HEK293 (cell line): Measurements from ENCODE around the gene ZC3H18.

Source experiments
- CTCF ChIA-PET: fragments of 350-600 bp; formaldehyde crosslinking; extraction: SDS; loops from one replicate; lab custom pipeline; 2021; ENCODE audit warnings: antibody characterized with exemption; lab: Yijun Ruan, JAX
- POLR2A ChIA-PET: fragments of 300-600 bp; formaldehyde crosslinking; extraction: SDS; loops from one replicate; lab custom pipeline; 2020; ENCODE audit warnings: antibody characterized with exemption, inconsistent platforms; lab: Yijun Ruan, JAX
- H3K27ac ChIP-seq: fragments of 200-500 bp; sonication (Bioruptor generic); 2 replicates; pipeline ENCODE4 v1.5.1; 2014; ENCODE audit warnings: low read depth, low read length, control low read depth, inconsistent platforms; ENCODE audit errors: extremely low read depth
- H3K36me3 ChIP-seq, 2 experiments: fragments of 200-500 bp in 1 of 2; sonication (Bioruptor generic) in 1 of 2; 1 replicate in 1 of 2; 2 replicates in 1 of 2; pipeline ENCODE4 v1.5.1; 2014 to 2017; ENCODE audit warnings: inconsistent platforms in 2 of 2, low read length in 2 of 2; ENCODE audit not compliant: control insufficient read depth in 2 of 2, insufficient read depth in 1 of 2
- H3K4me1 ChIP-seq: fragments of 200-500 bp; sonication (Bioruptor generic); 2 replicates; pipeline ENCODE4 v1.5.1; 2014; ENCODE audit warnings: mild to moderate bottlenecking, low read length, inconsistent platforms; ENCODE audit not compliant: control insufficient read depth, insufficient read depth
- H3K4me3 ChIP-seq: 2 replicates; pipeline ENCODE4 v1.5.1; 2011; ENCODE audit warnings: low read depth, mild to moderate bottlenecking, control low read depth, low read length, moderate library complexity
- H3K9me3 ChIP-seq: fragments of 200-500 bp; sonication (Bioruptor generic); 2 replicates; pipeline ENCODE4 v1.5.1; 2014; ENCODE audit warnings: low read depth, low read length, inconsistent platforms; ENCODE audit not compliant: control insufficient read depth, insufficient read depth
- EGR2 ChIP-seq: fragments of 450-650 bp; formaldehyde crosslinking; IDR thresholded peaks from 2 replicates; pipeline ENCODE4 v1.5.1; 2016; ENCODE audit warnings: low read depth, missing biosample characterization, missing genetic modification characterization
- KLF9 ChIP-seq: fragments of 450-650 bp; formaldehyde crosslinking; IDR thresholded peaks from 2 replicates; pipeline ENCODE4 v1.5.1; 2016; ENCODE audit warnings: missing biosample characterization, missing genetic modification characterization, low read depth
- PATZ1 ChIP-seq: fragments of 450-650 bp; formaldehyde crosslinking; IDR thresholded peaks from 2 replicates; pipeline ENCODE4 v1.5.1; 2016; ENCODE audit warnings: missing biosample characterization, missing genetic modification characterization
- REPIN1 ChIP-seq: fragments of 450-650 bp; formaldehyde crosslinking; IDR thresholded peaks from 2 replicates; pipeline ENCODE4 v1.5.1; 2017; ENCODE audit warnings: missing biosample characterization, missing genetic modification characterization, low read depth
- SCRT1 ChIP-seq: fragments of 450-650 bp; formaldehyde crosslinking; IDR thresholded peaks from 2 replicates; pipeline ENCODE4 v1.5.1; 2016; ENCODE audit warnings: missing biosample characterization, missing genetic modification characterization, borderline replicate concordance
- ZBTB26 ChIP-seq: fragments of 450-650 bp; formaldehyde crosslinking; optimal IDR thresholded peaks from 2 replicates; pipeline ENCODE3; 2016; ENCODE audit warnings: missing biosample characterization, mild to moderate bottlenecking, missing genetic modification characterization
- ZFHX2 ChIP-seq: fragments of 450-650 bp; formaldehyde crosslinking; conservative IDR thresholded peaks from 2 replicates; pipeline ENCODE4 v1.5.1; 2016; ENCODE audit warnings: missing biosample characterization, missing genetic modification characterization
- ZNF10 ChIP-seq: fragments of 450-650 bp; formaldehyde crosslinking; IDR thresholded peaks from 2 replicates; pipeline ENCODE4 v1.5.1; 2017; ENCODE audit warnings: missing biosample characterization, missing genetic modification characterization
- ZNF121 ChIP-seq: fragments of 450-650 bp; formaldehyde crosslinking; IDR thresholded peaks from 2 replicates; pipeline ENCODE4 v1.5.1; 2016; ENCODE audit warnings: missing biosample characterization, missing genetic modification characterization
- ZNF133 ChIP-seq: fragments of 450-650 bp; formaldehyde crosslinking; IDR thresholded peaks from 2 replicates; pipeline ENCODE4 v1.5.1; 2016; ENCODE audit warnings: missing biosample characterization, missing genetic modification characterization
- ZNF140 ChIP-seq: fragments of 450-650 bp; formaldehyde crosslinking; IDR thresholded peaks from 2 replicates; pipeline ENCODE4 v1.5.1; 2016; ENCODE audit warnings: missing biosample characterization, missing genetic modification characterization
- ZNF157 ChIP-seq: fragments of 450-650 bp; formaldehyde crosslinking; IDR thresholded peaks from 2 replicates; pipeline ENCODE4 v1.5.1; 2016; ENCODE audit warnings: missing biosample characterization, missing genetic modification characterization
- ZNF26 ChIP-seq: fragments of 450-650 bp; formaldehyde crosslinking; IDR thresholded peaks from 2 replicates; pipeline ENCODE4 v1.5.1; 2016; ENCODE audit warnings: missing biosample characterization, missing genetic modification characterization
- ZNF341 ChIP-seq: fragments of 450-650 bp; formaldehyde crosslinking; IDR thresholded peaks from 2 replicates; pipeline ENCODE4; 2016; ENCODE audit warnings: low read depth, missing biosample characterization, missing genetic modification characterization
- ZNF366 ChIP-seq: fragments of 450-650 bp; formaldehyde crosslinking; conservative IDR thresholded peaks from 2 replicates; pipeline ENCODE4 v1.5.1; 2016; ENCODE audit warnings: missing biosample characterization, missing genetic modification characterization
- ZNF394 ChIP-seq: fragments of 450-650 bp; formaldehyde crosslinking; IDR thresholded peaks from 2 replicates; pipeline ENCODE4 v1.5.1; 2016; ENCODE audit warnings: missing biosample characterization, missing genetic modification characterization, mild to moderate bottlenecking, moderate library complexity, borderline replicate concordance
- ZNF585B ChIP-seq: fragments of 450-650 bp; formaldehyde crosslinking; IDR thresholded peaks from 2 replicates; pipeline ENCODE4 v1.5.1; 2016; ENCODE audit warnings: missing biosample characterization, missing genetic modification characterization
- ZNF785 ChIP-seq: fragments of 450-650 bp; formaldehyde crosslinking; IDR thresholded peaks from 2 replicates; pipeline ENCODE4 v1.5.1; 2016; ENCODE audit warnings: missing biosample characterization, missing genetic modification characterization
- TF ChIP-seq, protein P1 (sequence below): fragments of 450-650 bp; formaldehyde crosslinking; IDR thresholded peaks from 2 replicates; pipeline ENCODE4 v1.5.1; 2016; ENCODE audit warnings: missing biosample characterization, missing genetic modification characterization

The ZC3H18 gene

GRCh38 chr16:88530858-88531203, 39.4 kb upstream of the ZC3H18 start:
- POLR2A ChIA-PET: no interaction called here
- Histone ChIP-seq H3K27ac (no peak overlapping the region), H3K4me1 (peaks cover 6% of the 10 kb centered on the region; the same call in 1 of the 2 replicates), H3K36me3 (peaks cover 0 to 40% of the 10 kb centered on the region in 2 experiments; a peak in 1 of 3 replicates), H3K4me3 (no peak overlapping the region)
- TF ChIP-seq PATZ1 (tag by site-specific recombination): peak; percentile 37; the same call in 1 of the 2 replicates
- TF ChIP-seq ZNF585B: no peak
- peak; percentile 87 for TF ChIP-seq ZNF341 (tag by site-specific recombination)
- no peak for TF ChIP-seq ZNF157 (tag by site-specific recombination)
- TF ChIP-seq, all 188 proteins: peak for 2
- no peaks in the 10 kb centered on the region for H3K9me3 ChIP-seq
- CTCF ChIA-PET: interaction anchor here (0.6 kb wide), 1 partner anchor 89 kb away, joined by 5 read pairs; no protein-coding TSS in a partner anchor

DNA sequence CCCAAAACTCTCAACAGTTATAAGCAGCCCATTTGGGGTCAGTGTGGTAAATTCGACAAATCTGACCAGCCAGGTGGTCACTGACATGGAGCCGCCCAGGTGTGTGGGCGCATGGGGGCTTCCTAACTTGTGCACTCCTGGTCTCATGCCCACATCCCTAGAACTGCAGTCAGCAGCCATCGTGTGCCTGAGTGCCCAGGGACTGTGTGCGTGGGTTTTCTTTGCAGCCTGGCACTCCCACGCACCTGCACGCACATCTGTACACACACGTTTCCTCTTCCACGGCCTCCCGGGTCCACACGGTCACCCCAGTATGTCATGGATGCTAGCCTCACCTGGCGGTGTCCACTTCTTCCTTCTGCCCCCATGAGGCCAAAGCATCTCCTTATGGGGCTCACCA, 38.9 kb upstream of the ZC3H18 start:
- Histone ChIP-seq H3K27ac (no peak overlapping the region), H3K36me3 (peaks cover 0 to 40% of the 10 kb centered on the region in 2 experiments; a peak in 1 of 3 replicates), H3K9me3 (no peaks in the 10 kb centered on the region), H3K4me1 (peaks cover 6% of the 10 kb centered on the region; the same call in 1 of the 2 replicates), H3K4me3 (no peak overlapping the region)
- CTCF ChIA-PET: no interaction called here
- POLR2A ChIA-PET: no interaction called here
- TF ChIP-seq ZNF785 (no peak), EGR2 (tag by site-specific recombination) (peak; percentile 60; the same call in 1 of the 2 replicates), ZFHX2 (tag by site-specific recombination) (peak; percentile 71), ZNF26 (tag by site-specific recombination) (no peak)

GRCh38 chr16:88531931-88532433, 38.2 kb upstream of the ZC3H18 start:
- Histone ChIP-seq H3K4me1 (peaks cover 6% of the 10 kb centered on the region; the same call in 1 of the 2 replicates), H3K36me3 (peaks cover 0 to 40% of the 10 kb centered on the region in 2 experiments; a peak in 1 of 3 replicates), H3K9me3 (no peaks in the 10 kb centered on the region), H3K27ac (no peak overlapping the region), H3K4me3 (no peak overlapping the region)
- TF ChIP-seq ZNF140 (no peak), ZNF366 (tag by site-specific recombination) (no peak), ZBTB26 (tag by site-specific recombination) (no peak), ZNF394 (tag by site-specific recombination) (no peak), SCRT1 (tag by site-specific recombination) (no peak), REPIN1 (tag by site-specific recombination) (no peak), KLF9 (tag by site-specific recombination) (no peak), ZNF133 (no peak), ZNF10 (tag by site-specific recombination) (no peak), ZNF121 (tag by site-specific recombination) (no peak)
- TF ChIP-seq, protein P1, sequence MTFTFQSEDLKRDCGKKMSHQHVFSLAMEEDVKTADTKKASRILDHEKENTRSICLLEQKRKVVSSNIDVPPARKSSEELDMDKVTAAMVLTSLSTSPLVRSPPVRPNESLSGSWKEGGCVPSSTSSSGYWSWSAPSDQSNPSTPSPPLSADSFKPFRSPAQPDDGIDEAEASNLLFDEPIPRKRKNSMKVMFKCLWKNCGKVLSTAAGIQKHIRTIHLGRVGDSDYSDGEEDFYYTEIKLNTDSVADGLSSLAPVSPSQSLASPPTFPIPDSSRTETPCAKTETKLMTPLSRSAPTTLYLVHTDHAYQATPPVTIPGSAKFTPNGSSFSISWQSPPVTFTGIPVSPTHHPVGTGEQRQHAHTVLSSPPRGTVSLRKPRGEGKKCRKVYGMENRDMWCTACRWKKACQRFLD: no peak
- ChIA-PET CTCF (no interaction called here), POLR2A (interaction anchor here (0.6 kb wide), 1 partner anchor 9 kb away, joined by 3 read pairs; no protein-coding TSS in a partner anchor)
